GM12878 (cell line): ENCODE results near the gene MFAP1. TPM values are rescaled to one million over a fixed set of nuclear protein-coding genes. Genes with fewer than 3 reads are reported as not detected.

Source experiments
- ATAC-seq: fragments of 200-7000 bp; cut with Tn5 transposase; 3 replicates; pipeline ENCODE4 v1.9.1; 2020; ENCODE audit warnings: mild to moderate bottlenecking, moderate library complexity
- BruUV-seq: library from RNA; stranded (reverse); fragments of 400-500 nt; replicated peaks from 2 replicates; lab custom pipeline; 2021; lab: Mats Ljungman, UMichigan
- CTCF ChIA-PET: fragments of 300-600 bp; sonication (Branson Sonifier 250); formaldehyde crosslinking; extraction: SDS; loops from one replicate; lab custom pipeline; 2021; ENCODE audit warnings: inconsistent platforms; lab: Yijun Ruan, JAX
- POLR2A ChIA-PET: fragments of 350-600 bp; formaldehyde crosslinking; extraction: SDS; loops from one replicate; lab custom pipeline; 2021; ENCODE audit warnings: inconsistent platforms; lab: Charles Lee
- RAD21 ChIA-PET: fragments of 300-600 bp; sonication (Branson Sonifier 250); formaldehyde crosslinking; loops from one replicate; lab custom pipeline; 2023; ENCODE audit warnings: antibody characterized with exemption; ENCODE audit not compliant: unreplicated experiment; lab: Charles Lee
- SMC1A ChIA-PET: fragments of 300-600 bp; sonication (Branson Sonifier 250); formaldehyde crosslinking; loops from one replicate; lab custom pipeline; 2023; ENCODE audit not compliant: unreplicated experiment, uncharacterized antibody; lab: Charles Lee
- DNase-seq: peaks from one replicate; pipeline ENCODE4 v3.0.0-alpha.2; 2011; ENCODE audit warnings: low read depth, low spot score
- FAIRE-seq: peaks from 3 replicates; lab custom pipeline; 2011; peaks lifted over from hg19 to GRCh38; lab: Jason Lieb, UNC
- H2AFZ ChIP-seq: 2 replicates; pipeline ENCODE4 v1.6.0; 2011; ENCODE audit warnings: low read depth, low read length, control low read depth; ENCODE audit not compliant: control insufficient read depth
- H3K27ac ChIP-seq: 2 replicates; pipeline ENCODE4 v1.5.1; 2011; ENCODE audit warnings: control low read depth; ENCODE audit not compliant: control insufficient read depth, insufficient read depth
- H3K27me3 ChIP-seq, 2 experiments: replicated peaks in 1 of 2; 2 replicates each; pipeline versions ENCODE4 v1.6.0 to v1.6.1; 2011; ENCODE audit warnings: low read length in 1 of 2; ENCODE audit not compliant: control insufficient read depth in 2 of 2, insufficient read depth in 2 of 2
- H3K36me3 ChIP-seq, 2 experiments: 2 replicates each; pipeline ENCODE4 v1.5.1; 2011; ENCODE audit warnings: low read length in 1 of 2; ENCODE audit not compliant: control insufficient read depth in 2 of 2, insufficient read depth in 2 of 2
- H3K4me1 ChIP-seq: 2 replicates; pipeline ENCODE4 v1.6.1; 2011; ENCODE audit warnings: mild to moderate bottlenecking, low read length, moderate library complexity, mixed read lengths; ENCODE audit not compliant: control insufficient read depth, insufficient read depth
- H3K4me2 ChIP-seq: 2 replicates; pipeline ENCODE4 v1.6.0; 2011; ENCODE audit warnings: control low read depth; ENCODE audit not compliant: control insufficient read depth, insufficient read depth
- H3K4me3 ChIP-seq: fragments of 200-600 bp; sonication (generic); 2 replicates; pipeline ENCODE4 v1.5.1; 2016
- H3K79me2 ChIP-seq: 2 replicates; pipeline ENCODE4 v1.6.0; 2011; ENCODE audit warnings: low read length; ENCODE audit not compliant: control insufficient read depth, insufficient read depth
- H3K9ac ChIP-seq: 2 replicates; pipeline ENCODE4 v1.8.0; 2011; ENCODE audit warnings: low read length, control low read depth, mixed read lengths; ENCODE audit not compliant: control insufficient read depth, insufficient read depth
- H3K9me3 ChIP-seq: replicated peaks from 3 replicates; pipeline ENCODE4 v1.5.1; 2011; ENCODE audit warnings: mild to moderate bottlenecking, low read length; ENCODE audit not compliant: control insufficient read depth, insufficient read depth
- H4K20me1 ChIP-seq: 2 replicates; pipeline ENCODE4 v1.6.0; 2011; ENCODE audit not compliant: control insufficient read depth, insufficient read depth
- BACH1 ChIP-seq: fragments of 450-650 bp; IDR thresholded peaks from 2 replicates; pipeline ENCODE4 v1.6.1; 2017; ENCODE audit warnings: mild to moderate bottlenecking, borderline replicate concordance
- EED ChIP-seq: sonication (generic); IDR thresholded peaks from 2 replicates; pipeline ENCODE4 v1.6.1; 2016; ENCODE audit warnings: antibody characterized with exemption, low read depth
- IKZF1 ChIP-seq: fragments of 450-650 bp; conservative IDR thresholded peaks from 2 replicates; pipeline ENCODE4 v1.6.1; 2017; ENCODE audit warnings: antibody characterized with exemption, mild to moderate bottlenecking
- IKZF2 ChIP-seq, 2 experiments: fragments of 450-650 bp; IDR thresholded peaks; 2 replicates each; pipeline ENCODE4 v1.6.1; 2017; ENCODE audit warnings: mild to moderate bottlenecking in 2 of 2, moderate library complexity in 2 of 2
- MEF2A ChIP-seq: IDR thresholded peaks from 2 replicates; pipeline ENCODE4 v1.6.1; 2011; ENCODE audit warnings: low read depth, mild to moderate bottlenecking, low read length, moderate library complexity; ENCODE audit not compliant: insufficient read depth
- MEF2B ChIP-seq: fragments of 450-650 bp; IDR thresholded peaks from 2 replicates; pipeline ENCODE4 v1.6.1; 2018; ENCODE audit warnings: mild to moderate bottlenecking, moderate library complexity; ENCODE audit not compliant: partially characterized antibody, poor library complexity, severe bottlenecking
- MTA2 ChIP-seq: fragments of 450-650 bp; IDR thresholded peaks from 2 replicates; pipeline ENCODE4 v1.6.1; 2016; ENCODE audit warnings: low read depth, mild to moderate bottlenecking, moderate library complexity
- MXI1 ChIP-seq: fragments of 150-350 bp; IDR thresholded peaks from 2 replicates; pipeline ENCODE4 v1.6.1; 2011; ENCODE audit warnings: low read depth, mild to moderate bottlenecking, inconsistent platforms, low read length, improper control_type of control experiment
- NBN ChIP-seq: fragments of 450-650 bp; IDR thresholded peaks from 2 replicates; pipeline ENCODE4 v1.6.1; 2016
- NFIC ChIP-seq: IDR thresholded peaks from 2 replicates; pipeline ENCODE4 v1.6.1; 2012; ENCODE audit warnings: low read depth, mild to moderate bottlenecking, inconsistent platforms, low read length, moderate library complexity
- NFYB ChIP-seq: IDR thresholded peaks from 2 replicates; pipeline ENCODE4 v1.6.1; 2011; ENCODE audit warnings: low read depth, mild to moderate bottlenecking, low read length, improper control_type of control experiment, moderate library complexity; ENCODE audit not compliant: insufficient read depth
- NKRF ChIP-seq: fragments of 450-650 bp; conservative IDR thresholded peaks from 2 replicates; pipeline ENCODE4 v1.6.1; 2017; ENCODE audit warnings: mild to moderate bottlenecking, moderate library complexity
- PAX5 ChIP-seq: IDR thresholded peaks from 2 replicates; pipeline ENCODE4 v1.6.1; 2011; ENCODE audit warnings: low read depth, low read length, borderline replicate concordance
- POLR2A ChIP-seq: IDR thresholded peaks from 2 replicates; pipeline ENCODE4 v1.6.1; 2011; ENCODE audit warnings: low read depth, mild to moderate bottlenecking, low read length
- REST ChIP-seq: IDR thresholded peaks from 2 replicates; pipeline ENCODE4 v1.6.1; 2012; ENCODE audit warnings: mild to moderate bottlenecking, low read depth, low read length
- RUNX3 ChIP-seq: IDR thresholded peaks from 2 replicates; pipeline ENCODE4 v1.6.1; 2012; ENCODE audit warnings: low read length, inconsistent platforms
- SRF ChIP-seq, 2 experiments: IDR thresholded peaks; 2 replicates each; pipeline ENCODE4 v1.6.1; 2011; ENCODE audit warnings: low read depth in 2 of 2, low read length in 2 of 2, mild to moderate bottlenecking in 1 of 2, moderate library complexity in 1 of 2
- ZBED1 ChIP-seq: IDR thresholded peaks from 2 replicates; pipeline ENCODE4 v1.6.1; 2016; ENCODE audit warnings: borderline replicate concordance
- WGBS: methylation state at CpG from one replicate; pipeline ENCODE4 v1.1.6; 2016; ENCODE audit warnings: low lambda C conversion rate; ENCODE audit not compliant: insufficient replicate concordance, insufficient coverage; ENCODE audit errors: missing lambda C conversion rate; 5-methylcytosine and 5-hydroxymethylcytosine counted together
- in situ Hi-C: fragments of 300-500 bp; cut with MboI; formaldehyde crosslinking; loops from 9 replicates; pipeline ENCODE4 v1.14.3; 2018; ENCODE audit warnings: mixed read lengths
- intact Hi-C: fragments of 100-400 bp; cut with micrococcal nuclease; formaldehyde crosslinking; loops from one replicate; pipeline ENCODE4 v1.14.2; 2022; ENCODE audit not compliant: unreplicated experiment
- polyA plus RNA-seq, 11 experiments: library from polyadenylated mRNA; depleted of rRNA in 4 of 11; unstranded in 6 of 11; stranded (reverse) in 5 of 11; fragments of >200 nt; fragmentation: Nextera tagmentation in 4 of 11; fragmentation: Illumina TruSeq in 1 of 11; extraction: Ambion mirVana in 4 of 11; extraction: Trizol in 1 of 11; gene quantifications; 1 replicate in 1 of 11; 2 replicates in 10 of 11; pipeline versions ENCODE4 v1.2.1 to v1.2.3, GENCODE V29; 2011 to 2016; ENCODE audit warnings: inconsistent platforms in 2 of 11, missing spikeins in 2 of 11, low read depth in 1 of 11
- total RNA-seq, 4 experiments: library from RNA; depleted of rRNA in 3 of 4; stranded (reverse); fragments of >200 nt in 3 of 4; fragmentation: Illumina TruSeq in 1 of 4; extraction: Trizol in 1 of 4; gene quantifications; 2 replicates each; pipeline versions ENCODE4 v1.2.1 to v1.2.3, GENCODE V29; 2013 to 2021

The MFAP1 gene
- total and polyA plus RNA-seq, 10 of the 15 experiments (the other 5 are each of a cell fraction or from before 2014, with no cell fraction given): 24.5 to 67.3 (median 47.4) TPM

GRCh38 chr15:43776101-43776717 is 48.3 kb downstream of the MFAP1 start:
- RAD21 ChIA-PET: interaction anchor here (1.0 to 3.5 kb wide), 13 partner anchors 10 to 406 kb away, joined by 4 to 54 read pairs (median 10); partner anchors contain the start of genes HYPK, MFAP1, SERF2 and SERINC4
- no peaks in the 10 kb centered on the region for H3K79me2 ChIP-seq
- H3K4me1 ChIP-seq: peaks cover 16% of the 10 kb centered on the region
- peak; percentile 66 for DNase-seq
- peak; percentile 75 for ATAC-seq
- H4K20me1 ChIP-seq: no peaks in the 10 kb centered on the region
- WGBS: under 1% methylated on average over 35 of the region's 35 CpGs
- no peaks in the 10 kb centered on the region for H3K27me3 ChIP-seq
- no TSS peak for BruUV-seq
- intact Hi-C loops: loop anchor here (2.0 to 5.0 kb wide), 2 partner anchors 33 to 51 kb away; partner anchors contain the start of gene WDR76
- peak; percentile 62 for FAIRE-seq
- H3K9me3 ChIP-seq: no peaks in the 10 kb centered on the region; the same call in 2 of the 3 replicates
- in situ Hi-C loops: loop anchor here (25.0 kb wide), 1 partner anchor 1514 kb away; the partner anchor contains the start of genes GANC and TMEM87A
- SMC1A ChIA-PET: interaction anchor here (0.6 to 14.9 kb wide), 14 partner anchors 10 to 102 kb away, joined by 3 to 129 read pairs (median 4); partner anchors contain the start of genes MFAP1, PDIA3 and SERF2
- peak overlapping the region; percentile 91 for H3K27ac ChIP-seq
- peaks cover 9 to 18% of the 10 kb centered on the region in 2 experiments for H3K36me3 ChIP-seq
- H3K4me3 ChIP-seq: peak overlapping the region; percentile 78
- peak overlapping the region; percentile 79 for H3K9ac ChIP-seq
- H2AFZ ChIP-seq: peak overlapping the region; percentile 77
- POLR2A ChIA-PET: interaction anchor here (1.0 to 4.4 kb wide), 9 partner anchors 12 to 512 kb away, joined by 4 to 58 read pairs (median 10); partner anchors contain the start of genes GOLM2, HYPK, MFAP1 and SERF2
- CTCF ChIA-PET: interaction anchor here (0.7 to 5.8 kb wide), 13 partner anchors 11 to 55 kb away, joined by 3 to 72 read pairs (median 6); partner anchors contain the start of genes HYPK, MFAP1, SERF2 and SERINC4
- peak overlapping the region; percentile 100 for H3K4me2 ChIP-seq
- TF ChIP-seq MTA2 (peak; percentile 87), MXI1 (no peak), MEF2B (peak; percentile 97), BACH1 (peak; percentile 63; the same call in 1 of the 2 replicates), REST (no peak), IKZF2 (IDR thresholded peaks at IDR 0.05) (peak; percentile 75 to 81), NFIC (no peak; the same call in 1 of the 2 replicates), POLR2A (peak; percentile 79), PAX5 (peak; percentile 93), IKZF1 (peak; percentile 89), SRF (IDR thresholded peaks at IDR 0.05; ENCODE audit: low read depth in 2 of 2, low read length in 2 of 2) (no peak), NFYB (no peak), NBN (peak; percentile 88), MEF2A (peak; percentile 33; the same call in 1 of the 2 replicates), RUNX3 (peak; percentile 95), ZBED1 (peak; percentile 78; the same call in 1 of the 2 replicates), EED (peak; percentile 62), NKRF (no peak)
